SK-N-DZ (cell line): ENCODE data around the gene UBE3B.

Experiments used
- DNase-seq: peaks from one replicate; pipeline ENCODE4 v3.0.0-alpha.2; 2015; ENCODE audit warnings: low spot score

The UBE3B gene

GRCh38 chr12:109448707-109449390 is 28.6 kb upstream of the UBE3B start:
- no peak for DNase-seq

- DNase-seq = no peak
Observed at GRCh38 chr12:109449845-109450532, 27.4 kb upstream of the UBE3B start.

- DNase-seq = no peak
Observed at GRCh38 chr12:109450980-109451379, 26.5 kb upstream of the UBE3B start.

GRCh38 chr12:109451400-109451799 is 26.0 kb upstream of the UBE3B start:
- no peak for DNase-seq

GRCh38 chr12:109452489-109452888 is 24.9 kb upstream of the UBE3B start:
- DNase-seq = no peak

- DNase-seq = no peak
Observed at GRCh38 chr12:109455706-109456105, 21.7 kb upstream of the UBE3B start.

- DNase-seq = no peak
Observed at GRCh38 chr12:109458086-109458485, 19.3 kb upstream of the UBE3B start.

- DNase-seq = no peak
Observed at GRCh38 chr12:109458771-109459208, 18.6 kb upstream of the UBE3B start.

GRCh38 chr12:109459247-109459646 is 18.2 kb upstream of the UBE3B start:
- DNase-seq = no peak

- DNase-seq = no peak
Observed at GRCh38 chr12:109460538-109460937, 16.9 kb upstream of the UBE3B start.

GRCh38 chr12:109461049-109461845 is 16.2 kb upstream of the UBE3B start:
- no peak for DNase-seq

GRCh38 chr12:109461846-109462756 is 15.3 kb upstream of the UBE3B start:
- DNase-seq = no peak

- no peak for DNase-seq
Observed at GRCh38 chr12:109462868-109463692, 14.4 kb upstream of the UBE3B start.

- DNase-seq = no peak
Observed at GRCh38 chr12:109463756-109464155, 13.7 kb upstream of the UBE3B start.

GRCh38 chr12:109464642-109465351 is 12.6 kb upstream of the UBE3B start:
- no peak for DNase-seq

- DNase-seq = no peak
Observed at GRCh38 chr12:109466305-109466704, 11.1 kb upstream of the UBE3B start.

- DNase-seq = no peak
Observed at GRCh38 chr12:109466821-109467220, 10.6 kb upstream of the UBE3B start.

- DNase-seq = no peak
Observed at GRCh38 chr12:109467978-109468676, 9.3 kb upstream of the UBE3B start.

GRCh38 chr12:109469517-109469916 is 7.9 kb upstream of the UBE3B start:
- no peak for DNase-seq
